ENCODE results near the gene LRCH3.

GRCh38 chr3:197836244-197836643, 45.2 kb downstream of the LRCH3 start:
- TF ChIP-seq CTCF (IDR thresholded peaks at IDR 0.05; ENCODE audit: borderline replicate concordance, extremely low read depth, low read length, poor library complexity, severe bottlenecking) (no peak), EZH2 (IDR thresholded peaks at IDR 0.05; ENCODE audit: borderline replicate concordance, low read depth, low read length, severe bottlenecking) (no peak)
